Osteoblast (primary cell): ENCODE measurements around the gene ZNRF4. TPM values are rescaled to one million over a fixed set of nuclear protein-coding genes. Genes with fewer than 3 reads are reported as not detected.

Experiments
- DNase-seq: peaks from one replicate; pipeline ENCODE4 v3.0.0; 2011; ENCODE audit warnings: low spot score, mixed read lengths; ENCODE audit not compliant: insufficient read length; ENCODE audit errors: missing footprints
- H2AFZ ChIP-seq: 2 replicates; pipeline ENCODE4 v1.6.0; 2011; ENCODE audit warnings: mild to moderate bottlenecking, low read length
- H3K27ac ChIP-seq: 2 replicates; pipeline ENCODE4 v1.5.1; 2011; ENCODE audit warnings: mild to moderate bottlenecking, low read depth, low read length, moderate library complexity
- H3K27me3 ChIP-seq: 2 replicates; pipeline ENCODE4 v1.6.0; 2012; ENCODE audit warnings: mild to moderate bottlenecking, control low read depth, inconsistent platforms, low read length, moderate library complexity; ENCODE audit not compliant: insufficient read depth
- H3K36me3 ChIP-seq: 2 replicates; pipeline ENCODE4 v1.5.1; 2011; ENCODE audit warnings: mild to moderate bottlenecking, low read length, control low read depth, moderate library complexity; ENCODE audit not compliant: insufficient read depth
- H3K4me1 ChIP-seq: 2 replicates; pipeline ENCODE4 v1.5.1; 2011; ENCODE audit warnings: mild to moderate bottlenecking, low read length, control low read depth, moderate library complexity; ENCODE audit not compliant: insufficient read depth
- H3K4me2 ChIP-seq: 2 replicates; pipeline ENCODE4 v1.6.0; 2011; ENCODE audit warnings: mild to moderate bottlenecking, low read length; ENCODE audit not compliant: insufficient read depth
- H3K4me3 ChIP-seq: fragments of 200-600 bp; sonication (generic); 3 replicates; pipeline ENCODE4 v1.5.1; 2012; ENCODE audit warnings: mild to moderate bottlenecking, low read length, inconsistent platforms; ENCODE audit not compliant: insufficient read depth
- H3K79me2 ChIP-seq: 2 replicates; pipeline ENCODE4 v1.6.0; 2012; ENCODE audit warnings: mild to moderate bottlenecking, low read length, control low read depth, inconsistent platforms; ENCODE audit not compliant: insufficient read depth
- H3K9me3 ChIP-seq: 2 replicates; pipeline ENCODE4 v1.5.1; 2011; ENCODE audit warnings: low read depth, low read length, control low read depth
- H4K20me1 ChIP-seq: 2 replicates; pipeline ENCODE4 v1.6.0; 2012; ENCODE audit warnings: mild to moderate bottlenecking, low read length, control low read depth; ENCODE audit not compliant: insufficient read depth
- total RNA-seq: library from RNA; depleted of rRNA; stranded (reverse); fragments of >200 nt; gene quantifications from 2 replicates; pipeline ENCODE4 v1.2.3, GENCODE V29; 2012
- TF ChIP-seq, protein P1 (sequence below): IDR thresholded peaks from 2 replicates; pipeline ENCODE4 v1.5.1; 2011; ENCODE audit warnings: mild to moderate bottlenecking, low read depth, low read length, moderate library complexity; ENCODE audit errors: extremely low read depth

ZNRF4 gene
- total RNA-seq, 1 donor = not detected

- DNase-seq = no peak
- H2AFZ ChIP-seq = no peak overlapping the region
- no peaks in the 10 kb centered on the region for H3K4me1 ChIP-seq
- no peak overlapping the region for H3K4me2 ChIP-seq
- no peaks in the 10 kb centered on the region for H4K20me1 ChIP-seq
- no peaks in the 10 kb centered on the region for H3K79me2 ChIP-seq
- H3K9me3 ChIP-seq = no peaks in the 10 kb centered on the region
- peaks cover 14% of the 10 kb centered on the region for H3K27me3 ChIP-seq
- no peaks in the 10 kb centered on the region for H3K36me3 ChIP-seq
- H3K4me3 ChIP-seq = no peak overlapping the region
- TF ChIP-seq, protein P1, sequence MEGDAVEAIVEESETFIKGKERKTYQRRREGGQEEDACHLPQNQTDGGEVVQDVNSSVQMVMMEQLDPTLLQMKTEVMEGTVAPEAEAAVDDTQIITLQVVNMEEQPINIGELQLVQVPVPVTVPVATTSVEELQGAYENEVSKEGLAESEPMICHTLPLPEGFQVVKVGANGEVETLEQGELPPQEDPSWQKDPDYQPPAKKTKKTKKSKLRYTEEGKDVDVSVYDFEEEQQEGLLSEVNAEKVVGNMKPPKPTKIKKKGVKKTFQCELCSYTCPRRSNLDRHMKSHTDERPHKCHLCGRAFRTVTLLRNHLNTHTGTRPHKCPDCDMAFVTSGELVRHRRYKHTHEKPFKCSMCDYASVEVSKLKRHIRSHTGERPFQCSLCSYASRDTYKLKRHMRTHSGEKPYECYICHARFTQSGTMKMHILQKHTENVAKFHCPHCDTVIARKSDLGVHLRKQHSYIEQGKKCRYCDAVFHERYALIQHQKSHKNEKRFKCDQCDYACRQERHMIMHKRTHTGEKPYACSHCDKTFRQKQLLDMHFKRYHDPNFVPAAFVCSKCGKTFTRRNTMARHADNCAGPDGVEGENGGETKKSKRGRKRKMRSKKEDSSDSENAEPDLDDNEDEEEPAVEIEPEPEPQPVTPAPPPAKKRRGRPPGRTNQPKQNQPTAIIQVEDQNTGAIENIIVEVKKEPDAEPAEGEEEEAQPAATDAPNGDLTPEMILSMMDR = no peak
- H3K27ac ChIP-seq = no peak overlapping the region
Measured at GRCh38 chr19:5444431-5444830, 10.8 kb upstream of the ZNRF4 start.

- Histone ChIP-seq H3K27ac (no peak overlapping the region), H4K20me1 (no peaks in the 10 kb centered on the region), H3K9me3 (no peaks in the 10 kb centered on the region), H3K79me2 (no peaks in the 10 kb centered on the region), H3K36me3 (no peaks in the 10 kb centered on the region), H3K27me3 (peaks cover 14% of the 10 kb centered on the region), H3K4me2 (no peak overlapping the region), H3K4me3 (no peak overlapping the region), H2AFZ (no peak overlapping the region), H3K4me1 (no peaks in the 10 kb centered on the region)
- no peak for DNase-seq
- TF ChIP-seq, protein P1 = no peak
Measured at GRCh38 chr19:5445071-5445470, 10.1 kb upstream of the ZNRF4 start.

GRCh38 chr19:5445561-5446055, 9.6 kb upstream of the ZNRF4 start:
- DNase-seq = peak; percentile 84
- Histone ChIP-seq H3K9me3 (no peaks in the 10 kb centered on the region), H3K27me3 (peaks cover 14% of the 10 kb centered on the region), H4K20me1 (no peaks in the 10 kb centered on the region), H3K4me1 (no peaks in the 10 kb centered on the region), H3K4me3 (no peak overlapping the region), H2AFZ (no peak overlapping the region), H3K79me2 (no peaks in the 10 kb centered on the region), H3K36me3 (no peaks in the 10 kb centered on the region), H3K4me2 (no peak overlapping the region), H3K27ac (no peak overlapping the region)
- TF ChIP-seq, protein P1 = no peak

- no peaks in the 10 kb centered on the region for H3K4me1 ChIP-seq
- no peak overlapping the region for H3K27ac ChIP-seq
- peaks cover 8% of the 10 kb centered on the region for H3K27me3 ChIP-seq
- H2AFZ ChIP-seq = no peak overlapping the region
- no peak overlapping the region for H3K4me2 ChIP-seq
- H4K20me1 ChIP-seq = no peaks in the 10 kb centered on the region
- TF ChIP-seq, protein P1 = no peak
- no peaks in the 10 kb centered on the region for H3K9me3 ChIP-seq
- no peak overlapping the region for H3K4me3 ChIP-seq
- no peaks in the 10 kb centered on the region for H3K79me2 ChIP-seq
- H3K36me3 ChIP-seq = no peaks in the 10 kb centered on the region
- no peak for DNase-seq
Measured at GRCh38 chr19:5447700-5448311, 7.4 kb upstream of the ZNRF4 start.
